Stomach smooth muscle (tissue), 2 donors: ENCODE results near the gene PARK7.

Source experiments
- H3K27ac ChIP-seq: one replicate; pipeline ENCODE4 v1.7.0; 2013; ENCODE audit warnings: mild to moderate bottlenecking, low read length, inconsistent platforms
- H3K27me3 ChIP-seq, 2 donors: one replicate each; pipeline ENCODE4 v1.7.0; 2013; ENCODE audit warnings: low read length in 2 of 2; ENCODE audit not compliant: insufficient read depth in 2 of 2, control insufficient read depth in 1 of 2
- H3K36me3 ChIP-seq, 2 donors: one replicate each; pipeline ENCODE4 v1.7.0; 2013; ENCODE audit warnings: low read length in 2 of 2; ENCODE audit not compliant: control insufficient read depth in 2 of 2, insufficient read depth in 2 of 2
- H3K4me1 ChIP-seq: one replicate; pipeline ENCODE4 v1.7.0; 2013; ENCODE audit warnings: low read length; ENCODE audit not compliant: control insufficient read depth, insufficient read depth
- H3K4me3 ChIP-seq, 2 donors: one replicate each; pipeline ENCODE4 v1.7.0; 2013; ENCODE audit warnings: low read length in 2 of 2
- H3K9ac ChIP-seq, 2 donors: one replicate each; pipeline ENCODE4 v1.7.0; 2013; ENCODE audit warnings: low read length in 2 of 2, mild to moderate bottlenecking in 1 of 2
- H3K9me3 ChIP-seq, 2 donors: one replicate each; pipeline ENCODE4 v1.7.0; 2013; ENCODE audit warnings: low read length in 2 of 2; ENCODE audit not compliant: control insufficient read depth in 2 of 2
- donor health status: healthy.
- donor health status: Pancreatic carcinoma.

Gene PARK7

DNA sequence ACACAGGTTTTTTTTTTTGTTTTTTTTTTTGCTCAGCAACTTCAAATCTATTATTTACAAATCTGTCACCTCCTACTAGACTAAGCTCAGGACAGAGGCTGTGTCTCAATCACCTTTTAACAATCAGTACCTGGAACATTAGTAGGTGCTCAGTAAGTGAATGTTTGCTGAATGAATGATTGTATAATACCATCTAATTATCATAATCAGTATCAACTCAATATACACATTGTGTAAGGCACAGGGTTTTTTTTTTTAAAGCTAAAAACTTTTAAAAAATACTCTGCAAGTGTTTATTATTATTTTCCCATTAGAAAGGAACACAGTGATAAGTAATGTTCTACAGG lies 55.4 kb downstream of the PARK7 start:
- H3K4me1 ChIP-seq: peaks cover 37% of the 10 kb centered on the region
- H3K27me3 ChIP-seq: no peaks in the 10 kb centered on the region
- no peak overlapping the region for H3K9ac ChIP-seq
- H3K9me3 ChIP-seq: no peaks in the 10 kb centered on the region
- no peak overlapping the region for H3K4me3 ChIP-seq
- peak overlapping the region; percentile 37 for H3K27ac ChIP-seq
- H3K36me3 ChIP-seq: peaks cover 26 to 30% of the 10 kb centered on the region in 2 donors

DNA sequence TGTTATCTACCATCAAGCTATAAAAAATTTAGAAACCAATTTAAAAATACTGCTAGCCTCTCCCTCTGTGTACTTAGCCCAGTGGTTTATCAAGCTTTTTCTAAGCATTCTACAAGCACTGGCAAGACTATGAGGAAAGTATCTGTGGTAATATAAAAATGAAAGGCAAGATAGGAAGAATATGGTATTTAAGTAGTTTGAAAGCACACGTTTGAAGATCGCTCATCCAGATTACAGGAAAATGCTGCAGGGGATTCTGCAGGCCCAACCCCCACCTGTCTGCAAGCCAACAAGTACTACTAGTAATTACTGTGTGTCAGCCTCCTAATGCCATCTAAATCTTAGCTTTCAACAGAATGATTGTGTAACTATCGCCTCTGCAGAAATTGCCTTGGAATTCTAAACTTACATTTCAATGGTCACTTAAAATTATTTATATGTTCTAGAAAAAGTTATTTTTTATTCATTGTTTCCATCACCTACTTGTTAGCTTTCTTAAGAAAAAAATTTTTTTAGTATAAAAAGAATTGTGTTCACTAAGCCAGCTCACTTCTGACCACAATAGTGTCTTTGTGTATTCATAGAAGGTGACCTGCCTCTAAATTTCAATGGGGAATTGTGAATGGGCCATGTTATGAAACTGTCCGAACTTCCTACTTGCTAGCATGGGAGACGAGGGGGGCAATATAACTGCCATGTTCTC lies 56.1 kb downstream of the PARK7 start:
- peaks cover 42% of the 10 kb centered on the region for H3K4me1 ChIP-seq

DNA sequence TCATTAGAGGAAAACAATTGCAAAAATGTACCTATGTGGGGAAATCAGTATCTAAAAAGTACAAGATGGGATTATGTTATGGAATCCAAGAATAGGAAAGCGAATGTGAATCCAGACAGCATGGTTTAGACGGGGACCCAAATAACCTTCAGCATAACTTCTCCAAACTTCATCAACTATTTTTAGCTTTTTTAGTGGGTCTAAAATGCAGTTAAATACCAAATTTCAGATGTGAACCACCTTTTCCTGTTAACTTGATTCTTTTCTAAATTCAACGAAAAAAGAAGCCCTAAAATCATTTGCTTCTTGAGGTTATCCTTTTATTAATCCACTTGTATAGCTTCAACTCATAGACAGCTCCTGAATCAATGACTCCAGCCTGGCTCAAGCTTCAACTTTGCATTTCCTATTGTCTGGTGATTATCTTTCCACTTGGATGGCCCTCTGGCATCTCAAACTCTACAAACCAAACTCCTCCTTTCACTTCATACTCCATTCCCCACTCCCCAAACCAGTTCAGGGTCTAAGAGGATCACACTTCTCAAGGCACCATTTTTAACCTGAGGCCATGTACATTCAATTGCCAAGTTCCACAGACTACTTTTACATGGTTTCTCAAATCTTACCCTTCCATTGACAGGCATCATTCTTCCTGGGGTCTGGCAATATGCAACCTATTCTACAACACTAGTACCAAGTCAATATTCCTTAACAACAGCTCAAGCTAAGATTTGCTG lies 57.1 kb downstream of the PARK7 start:
- Histone ChIP-seq H3K27ac (peak overlapping the region; percentile 19), H3K36me3 (peaks cover 10 to 16% of the 10 kb centered on the region in 2 donors), H3K9me3 (no peaks in the 10 kb centered on the region), H3K4me1 (peaks cover 42% of the 10 kb centered on the region), H3K9ac (no peak overlapping the region), H3K27me3 (no peaks in the 10 kb centered on the region), H3K4me3 (peak overlapping the region in 1 of 2 donors; percentile 16)

More for the DNA sequence above, 56.1 kb downstream of the PARK7 start:
- peaks cover 19 to 25% of the 10 kb centered on the region in 2 donors for H3K36me3 ChIP-seq
- no peaks in the 10 kb centered on the region for H3K9me3 ChIP-seq
- H3K4me3 ChIP-seq: no peak overlapping the region
- H3K27ac ChIP-seq: no peak overlapping the region
- H3K27me3 ChIP-seq: no peaks in the 10 kb centered on the region
- no peak overlapping the region for H3K9ac ChIP-seq

DNA sequence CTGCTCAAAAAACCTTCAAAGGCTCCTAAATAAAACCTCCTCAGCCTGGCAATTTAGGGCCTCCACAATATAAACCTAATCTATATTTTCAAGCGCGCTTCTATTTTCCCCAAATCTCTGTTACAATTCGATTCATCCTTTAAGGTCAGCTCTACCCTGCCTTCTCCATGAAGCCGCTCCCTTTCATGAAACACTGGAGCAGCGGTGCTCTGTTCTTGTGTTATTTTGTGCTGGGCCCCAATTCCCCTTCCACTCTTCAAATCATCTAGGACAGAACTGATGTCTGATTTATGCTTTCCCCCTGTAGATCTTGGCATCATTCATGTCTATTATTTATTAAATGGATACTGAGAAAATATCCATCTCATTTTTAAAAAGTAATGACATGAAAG lies 57.7 kb downstream of the PARK7 start:
- no peaks in the 10 kb centered on the region for H3K9me3 ChIP-seq
- H3K4me1 ChIP-seq: peaks cover 42% of the 10 kb centered on the region
- H3K27me3 ChIP-seq: no peaks in the 10 kb centered on the region
- no peak overlapping the region for H3K9ac ChIP-seq
- peaks cover 4 to 10% of the 10 kb centered on the region in 2 donors for H3K36me3 ChIP-seq
- peak overlapping the region; percentile 19 for H3K27ac ChIP-seq
- H3K4me3 ChIP-seq: no peak overlapping the region

DNA sequence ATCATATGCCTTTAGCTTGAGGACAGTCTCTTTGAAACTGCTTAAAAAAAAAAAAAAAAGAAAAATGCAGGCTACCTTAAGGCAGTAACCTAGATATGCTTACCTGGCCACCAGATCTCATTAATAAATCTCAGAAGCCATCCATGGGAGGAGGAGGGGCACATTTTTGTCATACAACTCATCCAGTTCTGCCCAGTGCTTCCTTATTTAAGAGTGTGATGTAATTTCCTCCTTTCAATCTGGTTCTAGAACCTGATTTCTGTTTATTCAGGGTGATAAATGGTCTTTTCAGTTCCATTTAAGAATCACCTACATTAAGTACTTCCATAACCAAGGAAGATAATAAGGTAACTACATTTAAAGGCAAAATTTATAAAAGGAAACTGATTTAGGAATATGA lies 58.5 kb downstream of the PARK7 start:
- no peak overlapping the region for H3K9ac ChIP-seq
- H3K27ac ChIP-seq: peak overlapping the region; percentile 19
- H3K9me3 ChIP-seq: no peaks in the 10 kb centered on the region
- H3K4me1 ChIP-seq: peaks cover 34% of the 10 kb centered on the region
- H3K27me3 ChIP-seq: no peaks in the 10 kb centered on the region
- H3K36me3 ChIP-seq: peaks cover 0 to 2% of the 10 kb centered on the region in 2 donors
- no peak overlapping the region for H3K4me3 ChIP-seq

DNA sequence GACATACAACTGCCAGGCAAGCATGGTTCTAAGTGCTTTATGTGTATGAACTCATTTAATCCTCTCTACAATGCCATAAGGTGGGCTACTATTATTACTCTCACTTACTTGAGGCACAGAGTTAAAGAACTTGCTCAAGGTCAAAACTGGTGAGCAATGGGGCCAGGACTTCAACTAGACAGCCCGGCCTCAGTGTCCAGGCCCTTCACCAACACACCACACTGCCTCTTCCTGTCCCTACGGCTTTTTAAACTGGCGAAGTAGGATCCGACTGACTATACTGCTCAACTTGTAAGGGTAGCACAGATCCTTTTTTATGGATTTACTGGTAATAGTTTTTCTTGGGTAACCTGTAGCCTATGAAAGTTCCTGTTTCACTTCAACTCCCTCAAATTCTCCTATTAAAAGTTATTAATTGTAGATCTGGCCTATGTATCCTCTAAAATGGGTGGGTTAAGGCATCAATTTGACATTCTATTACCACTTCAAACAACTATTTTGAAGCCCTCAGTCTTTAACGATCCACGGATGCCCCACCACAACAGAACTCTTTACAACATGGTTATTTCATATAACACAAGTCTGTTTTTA lies 60.3 kb downstream of the PARK7 start:
- H3K27me3 ChIP-seq: no peaks in the 10 kb centered on the region
- no peaks in the 10 kb centered on the region for H3K9me3 ChIP-seq
- H3K4me1 ChIP-seq: peaks cover 25% of the 10 kb centered on the region
- peak overlapping the region; percentile 56 for H3K27ac ChIP-seq
- H3K36me3 ChIP-seq: no peaks in the 10 kb centered on the region
- H3K4me3 ChIP-seq: peak overlapping the region; percentile 83 to 94
- H3K9ac ChIP-seq: peak overlapping the region in 1 of 2 donors; percentile 13

DNA sequence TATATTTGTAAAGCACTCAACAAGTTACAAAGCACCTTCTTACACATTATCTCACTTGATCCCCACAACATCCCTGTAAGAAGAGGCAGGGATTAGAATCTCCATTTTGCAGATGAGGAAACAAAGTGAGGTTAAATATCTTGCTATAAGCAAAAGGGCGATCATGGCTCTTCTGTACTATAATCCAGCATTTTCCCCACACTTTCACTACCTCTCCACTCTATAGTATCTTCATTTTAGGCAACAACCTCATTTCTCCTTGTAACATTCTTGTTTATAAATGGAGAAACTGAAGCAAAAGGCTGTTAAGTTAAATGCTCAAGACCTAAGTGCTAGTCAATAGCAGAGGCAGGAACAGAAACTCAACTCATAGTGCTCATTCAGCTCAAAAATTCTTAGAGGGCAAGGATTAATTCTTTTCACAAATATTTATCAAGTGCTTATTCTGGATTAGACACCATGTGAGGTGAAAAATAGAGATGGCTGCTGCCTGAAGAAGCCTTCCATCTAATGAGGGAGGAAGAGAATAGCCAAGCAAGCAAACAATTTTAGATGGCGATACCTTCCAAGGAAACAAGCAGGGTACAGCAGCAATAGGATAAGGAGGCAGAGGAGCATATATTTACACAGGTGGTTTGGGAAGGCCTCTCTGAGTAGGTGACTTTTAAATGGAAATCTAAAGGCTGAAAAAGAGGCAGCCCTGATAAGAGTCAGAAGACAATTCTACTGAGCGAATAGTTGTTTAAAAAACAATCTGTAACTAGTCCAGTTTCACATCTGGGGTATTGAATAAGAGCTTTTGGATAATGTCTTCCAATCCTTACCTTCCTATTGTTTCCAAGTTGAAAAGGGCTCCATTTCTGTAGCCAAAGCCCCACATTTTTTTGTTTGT lies 61.1 kb downstream of the PARK7 start:
- peak overlapping the region; percentile 0 to 13 for H3K9ac ChIP-seq
- H3K36me3 ChIP-seq: no peaks in the 10 kb centered on the region
- peak overlapping the region; percentile 56 for H3K27ac ChIP-seq
- peak overlapping the region; percentile 83 to 94 for H3K4me3 ChIP-seq
- no peaks in the 10 kb centered on the region for H3K27me3 ChIP-seq
- peaks cover 32% of the 10 kb centered on the region for H3K4me1 ChIP-seq
- H3K9me3 ChIP-seq: no peaks in the 10 kb centered on the region

DNA sequence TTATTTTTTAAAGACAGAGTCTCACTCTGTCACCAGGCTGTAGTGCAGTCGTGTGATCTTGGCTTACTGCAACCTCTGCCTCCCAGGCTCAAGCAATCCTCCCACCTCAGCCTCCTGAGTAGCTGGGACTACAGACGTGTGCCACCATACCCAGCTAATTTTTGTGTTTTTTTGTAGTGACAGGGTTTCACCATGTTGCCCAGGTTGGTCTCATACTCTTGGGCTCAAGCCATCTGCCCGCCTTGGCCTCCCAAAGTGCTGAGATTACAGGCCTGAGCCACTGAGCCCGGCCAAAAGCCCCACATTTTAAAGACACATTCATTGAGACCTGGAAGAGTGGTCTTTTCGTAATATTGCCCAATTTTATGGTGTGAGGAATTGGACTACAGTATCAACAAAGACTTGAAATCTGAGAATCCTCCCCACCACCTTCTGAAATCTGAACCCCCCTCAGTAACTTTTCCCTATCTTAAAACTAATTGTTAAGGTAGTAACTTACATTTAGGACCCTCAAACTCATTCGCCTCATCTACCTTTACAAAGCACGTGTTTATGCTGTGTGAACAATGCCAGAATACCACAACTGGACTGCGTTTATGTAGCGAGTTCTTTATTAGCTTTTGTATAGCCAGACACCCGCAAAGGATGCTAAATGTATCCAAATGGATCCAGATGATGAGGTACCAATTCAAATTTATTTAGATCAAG lies 61.9 kb downstream of the PARK7 start:
- peak overlapping the region; percentile 78 to 94 for H3K9ac ChIP-seq
- H3K36me3 ChIP-seq: no peaks in the 10 kb centered on the region
- H3K27ac ChIP-seq: peak overlapping the region; percentile 56
- H3K4me1 ChIP-seq: peaks cover 30% of the 10 kb centered on the region
- peak overlapping the region; percentile 83 to 94 for H3K4me3 ChIP-seq
- no peaks in the 10 kb centered on the region for H3K27me3 ChIP-seq
- H3K9me3 ChIP-seq: no peaks in the 10 kb centered on the region

DNA sequence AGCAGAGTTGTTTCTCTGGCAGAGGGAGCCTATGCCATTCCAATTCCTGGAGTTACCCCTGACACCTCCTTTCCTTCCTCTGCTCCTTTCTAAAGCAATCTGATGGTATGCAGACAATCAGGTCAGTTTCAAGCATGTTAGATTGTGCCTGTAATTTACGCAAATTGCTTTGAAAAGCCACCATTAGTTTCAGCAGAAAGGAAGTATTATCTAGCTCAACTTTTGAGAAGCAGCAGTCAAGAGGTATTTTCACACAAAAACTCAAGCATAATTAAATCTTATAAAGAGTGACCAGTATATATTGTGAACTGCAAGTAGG lies 62.4 kb downstream of the PARK7 start:
- Histone ChIP-seq H3K27me3 (no peaks in the 10 kb centered on the region), H3K36me3 (no peaks in the 10 kb centered on the region), H3K9ac (peak overlapping the region; percentile 78 to 94), H3K9me3 (no peaks in the 10 kb centered on the region), H3K4me1 (peaks cover 25% of the 10 kb centered on the region), H3K4me3 (peak overlapping the region; percentile 83 to 94), H3K27ac (peak overlapping the region; percentile 56)

DNA sequence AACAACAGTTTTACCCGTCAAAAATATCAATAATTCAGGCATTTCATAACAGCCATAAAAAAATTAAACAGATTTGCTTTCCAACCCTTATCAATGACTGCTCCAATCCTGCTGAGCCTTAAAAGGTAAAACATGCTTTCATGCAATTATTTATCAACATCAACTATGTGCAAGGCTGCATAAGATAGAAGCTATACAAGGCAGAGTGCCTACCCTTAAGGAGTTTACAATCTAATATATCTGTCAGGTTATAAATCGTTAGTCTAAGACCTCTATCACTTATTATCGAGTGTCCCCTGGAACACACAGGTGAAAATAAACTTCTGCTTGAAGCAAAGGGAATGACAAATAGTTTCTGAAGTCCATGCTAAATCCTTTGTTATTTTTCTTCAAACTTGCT lies 62.8 kb downstream of the PARK7 start:
- Histone ChIP-seq H3K4me3 (peak overlapping the region; percentile 83 to 94), H3K9me3 (no peaks in the 10 kb centered on the region), H3K27me3 (no peaks in the 10 kb centered on the region), H3K9ac (peak overlapping the region; percentile 78 to 94), H3K36me3 (no peaks in the 10 kb centered on the region), H3K27ac (peak overlapping the region; percentile 98), H3K4me1 (peaks cover 21% of the 10 kb centered on the region)
